ENCODE measurements around the gene VAX1. TPM values are rescaled to one million over a fixed set of nuclear protein-coding genes. Genes with fewer than 3 reads are reported as not detected.

Gene VAX1
- total RNA-seq, 4 donors from 2014 or later = not detected

- no peak for TF ChIP-seq CTCF (IDR thresholded peaks at IDR 0.05)
- DNase-seq (ENCODE audit: low spot score) (no peak), ATAC-seq (ENCODE audit: low FRiP score) (no peak)
Observed at GRCh38 chr10:117163061-117163953, 25.2 kb upstream of the VAX1 start.

GRCh38 chr10:117162093-117163060 lies 24.3 kb upstream of the VAX1 start:
- DNase-seq (ENCODE audit: low spot score) = no peak
- no peak for ATAC-seq (ENCODE audit: low FRiP score)
- TF ChIP-seq CTCF (IDR thresholded peaks at IDR 0.05) = no peak

- no peak for DNase-seq (ENCODE audit: low spot score)
- TF ChIP-seq CTCF (IDR thresholded peaks at IDR 0.05) = no peak
- no peak for ATAC-seq (ENCODE audit: low FRiP score)
Observed at GRCh38 chr10:117161386-117162033, 23.4 kb upstream of the VAX1 start.

GRCh38 chr10:117160567-117160966 lies 22.5 kb upstream of the VAX1 start:
- ATAC-seq (ENCODE audit: low FRiP score) = no peak

GRCh38 chr10:117159390-117159789 lies 21.3 kb upstream of the VAX1 start:
- no peak for DNase-seq (ENCODE audit: low spot score)
- TF ChIP-seq CTCF (IDR thresholded peaks at IDR 0.05) = no peak
- no peak for ATAC-seq (ENCODE audit: low FRiP score)

More at GRCh38 chr10:117160567-117160966, 22.5 kb upstream of the VAX1 start:
- DNase-seq (ENCODE audit: low spot score) = no peak
- TF ChIP-seq CTCF (IDR thresholded peaks at IDR 0.05) = no peak

- ATAC-seq (ENCODE audit: low FRiP score) (no peak), DNase-seq (ENCODE audit: low spot score) (no peak)
- TF ChIP-seq CTCF (IDR thresholded peaks at IDR 0.05) = no peak
Observed at GRCh38 chr10:117158297-117158696, 20.2 kb upstream of the VAX1 start.

Data from omental fat pad (tissue), 4 donors.